DMS 273 (cell line): ENCODE measurements around the gene GJD3.
"Not testable (repeated sequence)": the region's sequence is repeated elsewhere in the genome, so short reads cannot be mapped to it uniquely, and the experiment has no call there.

Experiments
- DNase-seq: peaks from one replicate; lab custom pipeline; 2025; ENCODE audit not compliant: unreplicated experiment; lab: John Stamatoyannopoulos, UW

GJD3 gene

GRCh38 chr17:40369923-40370322 lies 5.4 kb upstream of the GJD3 start:
- no peak for DNase-seq

- not testable (repeated sequence) for DNase-seq
Measured at GRCh38 chr17:40367728-40368127, 3.2 kb upstream of the GJD3 start.

DNA sequence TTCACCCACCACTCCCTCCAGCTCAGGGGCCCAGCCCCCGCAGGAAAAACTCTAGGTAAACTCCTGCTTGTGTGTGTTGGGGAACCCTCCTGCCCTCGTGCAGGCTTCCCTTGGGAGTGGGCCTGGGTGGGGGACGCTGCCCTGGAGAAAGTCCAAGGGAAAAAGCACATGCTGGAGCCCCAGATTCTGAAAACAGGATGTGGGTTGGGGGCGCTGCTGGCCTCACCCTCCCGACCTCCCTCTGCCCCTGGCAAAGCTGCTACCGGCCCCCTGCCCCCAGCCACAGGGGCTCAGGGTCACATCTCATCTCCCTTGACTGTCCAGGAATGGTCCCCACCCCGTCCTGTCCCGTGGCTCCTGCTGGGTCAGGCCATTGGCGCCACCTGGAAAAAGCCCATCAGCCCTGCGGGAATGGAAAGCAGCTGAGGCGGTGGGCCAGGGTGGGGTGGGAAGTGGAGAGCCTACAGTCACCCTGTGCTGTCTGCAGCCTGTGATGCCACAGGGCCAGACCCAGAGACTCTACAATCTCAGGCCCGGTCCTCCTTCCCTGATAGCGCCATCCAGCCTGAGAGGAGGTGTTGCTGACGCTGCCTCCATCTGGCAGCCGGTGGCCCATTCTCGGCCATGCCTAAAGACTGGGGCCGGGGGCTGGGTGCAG lies 2.5 kb upstream of the GJD3 start:
- DNase-seq = no peak

- DNase-seq = no peak
Measured at GRCh38 chr17:40366076-40366860, 1.7 kb upstream of the GJD3 start.

- no peak for DNase-seq
Measured at GRCh38 chr17:40364906-40365305, 369 bp upstream of the GJD3 start.

- DNase-seq = peak; percentile 72
Measured at GRCh38 chr17:40363111-40363827, 1.3 kb downstream of the GJD3 start.

- peak; percentile 92 for DNase-seq
Measured at GRCh38 chr17:40362696-40363110, 1.8 kb downstream of the GJD3 start.

DNA sequence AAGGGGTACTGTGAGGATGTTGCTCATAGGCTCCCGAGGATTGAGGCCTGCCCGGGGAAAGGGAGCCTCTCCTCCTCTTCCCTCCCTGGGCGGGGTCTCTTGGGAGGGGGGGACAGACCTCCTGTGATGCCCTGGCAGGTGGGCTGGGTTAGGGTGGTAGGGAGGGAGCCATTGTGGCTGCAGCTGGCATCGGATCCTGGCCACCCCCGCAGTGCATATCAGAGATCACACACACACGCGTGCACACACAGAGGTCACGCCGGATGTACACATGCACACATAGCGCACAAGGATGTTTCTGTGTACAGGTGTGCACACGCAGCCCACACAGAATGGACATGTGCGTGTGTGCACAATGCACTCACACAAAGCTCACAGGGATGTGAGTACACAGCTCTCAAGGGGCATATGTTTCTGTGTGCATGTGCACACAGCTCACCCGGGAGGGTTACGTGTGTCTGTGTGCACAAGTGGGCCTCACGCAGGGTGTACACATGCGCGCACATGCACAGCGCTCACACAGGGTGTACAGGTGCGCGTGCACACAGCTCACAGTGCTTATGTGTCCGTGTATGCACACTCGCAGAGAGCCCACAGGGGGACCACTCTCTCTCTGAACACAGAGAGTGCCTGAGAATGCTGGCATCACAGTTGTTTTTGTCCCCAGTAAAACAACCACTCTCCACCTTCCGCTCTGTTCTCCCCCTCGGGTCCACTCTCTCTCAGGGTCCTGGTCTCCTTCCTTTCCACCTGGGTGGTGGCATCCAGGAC lies 2.4 kb downstream of the GJD3 start:
- DNase-seq = no peak

DNA sequence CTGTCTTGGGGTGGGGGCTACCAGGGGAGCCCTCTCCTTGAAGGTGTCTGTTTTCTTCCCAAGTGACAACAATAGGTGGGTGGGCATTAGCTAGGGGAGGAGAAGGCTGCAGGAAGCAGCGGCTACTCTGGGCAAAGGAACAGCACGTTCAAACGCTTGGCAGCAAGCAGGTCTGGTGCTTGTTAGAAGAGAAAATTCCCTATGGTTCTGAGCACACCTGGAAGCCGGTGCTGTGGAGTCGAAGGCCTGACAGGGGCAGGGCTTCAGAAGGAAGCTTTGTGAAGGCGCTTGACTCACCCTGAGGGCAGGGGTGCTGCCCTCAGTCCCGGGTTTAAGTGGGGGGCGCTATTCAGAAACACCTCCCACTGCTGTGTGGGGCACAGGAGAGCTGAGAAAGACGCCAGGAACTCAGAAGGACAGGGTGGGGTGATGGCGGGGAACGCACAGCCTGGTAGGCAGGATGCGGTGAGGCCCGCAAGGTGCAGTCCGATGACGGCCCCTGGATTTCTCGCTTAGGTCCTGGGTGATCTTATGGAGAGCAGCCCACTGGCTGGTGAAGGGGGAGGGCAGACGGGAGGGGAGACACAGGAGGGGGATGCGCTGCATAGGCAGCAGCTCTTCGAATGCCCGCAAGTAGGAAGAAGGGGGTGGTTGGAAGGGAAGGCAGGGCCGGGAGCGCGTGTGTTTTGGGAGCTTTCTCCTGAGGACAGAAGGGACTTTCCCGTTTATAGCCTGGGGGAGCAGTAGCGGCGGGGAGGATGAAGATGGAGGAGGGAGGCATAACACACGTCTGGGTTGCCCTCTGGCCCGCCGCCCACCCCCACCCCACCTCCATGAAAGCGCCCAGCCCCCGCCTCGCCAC lies 3.2 kb downstream of the GJD3 start:
- DNase-seq = no peak

DNA sequence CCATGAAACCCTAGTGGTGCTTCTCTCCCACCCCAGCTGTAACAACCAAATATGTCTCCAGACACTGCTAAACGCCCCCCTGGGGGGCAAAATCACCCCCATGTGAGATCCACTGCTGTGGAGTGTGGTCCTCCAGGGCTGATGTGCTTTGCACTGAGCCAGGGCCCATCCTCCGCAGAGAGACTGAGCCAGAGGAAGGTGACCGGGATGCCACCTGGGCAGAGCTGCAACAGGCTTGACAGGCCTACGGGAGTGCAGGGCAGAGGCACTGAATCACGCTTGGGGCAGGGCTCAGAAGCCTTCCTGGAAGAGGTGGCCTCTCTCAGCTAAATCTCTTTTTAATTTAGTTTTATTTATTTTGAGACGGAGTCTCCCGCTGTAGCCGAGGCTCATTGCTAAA lies 4.4 kb downstream of the GJD3 start:
- no peak for DNase-seq

DNA sequence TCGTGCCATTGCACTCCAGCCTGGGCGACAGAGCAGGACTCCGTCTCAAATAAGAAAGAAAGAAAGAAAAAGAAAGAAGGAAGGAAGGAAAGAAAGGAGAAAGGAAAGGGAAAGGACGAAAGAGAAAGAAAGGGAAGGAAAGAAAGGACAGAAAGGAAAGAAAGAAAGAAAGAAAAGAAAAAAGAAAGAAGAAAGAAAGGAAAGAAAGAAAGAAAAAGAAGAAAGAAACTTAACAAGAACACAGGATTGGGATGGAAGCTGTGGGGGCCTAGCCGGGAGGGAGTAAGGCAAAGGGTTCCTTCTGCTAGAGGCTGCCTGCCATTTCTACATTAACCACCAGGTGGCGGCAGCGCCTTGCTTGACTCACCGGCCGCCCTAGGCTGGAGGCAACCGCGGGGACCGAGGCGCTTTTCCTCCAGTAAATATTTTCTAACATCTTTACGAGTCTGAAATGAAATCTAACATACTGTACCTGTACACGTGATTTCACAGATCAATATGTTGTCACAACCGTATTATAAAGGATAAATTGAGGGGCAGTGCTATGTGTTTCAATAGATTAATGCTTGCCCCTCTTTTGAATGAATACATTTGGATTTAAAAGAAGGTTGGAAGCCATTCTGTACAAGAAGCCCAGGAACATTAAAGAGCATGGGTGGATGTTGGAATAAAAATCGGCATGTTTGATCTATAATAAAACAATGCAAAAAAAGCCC lies 6.1 kb downstream of the GJD3 start:
- DNase-seq = peak; percentile 95

GRCh38 chr17:40356990-40357881 lies 7.3 kb downstream of the GJD3 start:
- no peak for DNase-seq

DNA sequence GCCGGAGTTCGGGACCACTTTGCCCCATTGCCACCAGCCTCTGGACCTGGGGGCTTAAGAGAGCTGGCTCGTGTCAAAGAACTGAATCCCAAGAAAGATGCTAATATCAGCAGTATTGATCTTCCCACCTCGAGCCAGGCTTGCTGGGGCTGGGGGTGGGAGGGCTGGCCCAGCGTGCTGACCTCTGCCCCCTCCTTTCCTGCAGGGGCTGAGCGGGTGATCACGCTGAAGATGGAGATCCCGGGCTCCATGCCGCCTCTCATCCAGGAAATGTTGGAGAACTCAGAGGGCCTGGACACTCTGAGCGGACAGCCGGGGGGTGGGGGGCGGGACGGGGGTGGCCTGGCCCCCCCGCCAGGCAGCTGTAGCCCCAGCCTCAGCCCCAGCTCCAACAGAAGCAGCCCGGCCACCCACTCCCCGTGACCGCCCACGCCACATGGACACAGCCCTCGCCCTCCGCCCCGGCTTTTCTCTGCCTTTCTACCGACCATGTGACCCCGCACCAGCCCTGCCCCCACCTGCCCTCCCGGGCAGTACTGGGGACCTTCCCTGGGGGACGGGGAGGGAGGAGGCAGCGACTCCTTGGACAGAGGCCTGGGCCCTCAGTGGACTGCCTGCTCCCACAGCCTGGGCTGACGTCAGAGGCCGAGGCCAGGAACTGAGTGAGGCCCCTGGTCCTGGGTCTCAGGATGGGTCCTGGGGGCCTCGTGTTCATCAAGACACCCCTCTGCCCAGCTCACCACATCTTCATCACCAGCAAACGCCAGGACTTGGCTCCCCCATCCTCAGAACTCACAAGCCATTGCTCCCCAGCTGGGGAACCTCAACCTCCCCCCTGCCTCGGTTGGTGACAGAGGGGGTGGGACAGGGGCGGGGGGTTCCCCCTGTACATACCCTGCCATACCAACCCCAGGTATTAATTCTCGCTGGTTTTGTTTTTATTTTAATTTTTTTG lies 8.5 kb downstream of the GJD3 start:
- no peak for DNase-seq

- DNase-seq = peak; percentile 86
Measured at GRCh38 chr17:40355123-40355803, 9.3 kb downstream of the GJD3 start.

- peak; percentile 53 for DNase-seq
Measured at GRCh38 chr17:40354221-40355122, 10.1 kb downstream of the GJD3 start.
